ENCODE data around the gene IL15RA. TPM values are rescaled to one million over a fixed set of nuclear protein-coding genes. Genes with fewer than 3 reads are reported as not detected.

The IL15RA gene
- total RNA-seq, 3 donors from 2014 or later (not counting 1 experiment from before 2014, with no cell fraction given), result 10.7 to 11.8 (median 11.3) TPM

- H3K27ac ChIP-seq (ENCODE audit: low read length), result no peak overlapping the region
- Mint-ChIP-seq H3K27me3 (ENCODE audit: low read depth in 2 of 2) (no peaks in the 10 kb centered on the region), H3K27ac (no peak overlapping the region), H3K4me1 (no peaks in the 10 kb centered on the region), H3K36me3 (peaks cover 32% of the 10 kb centered on the region), H3K9me3 (no peaks in the 10 kb centered on the region), H3K4me3 (no peak overlapping the region)
- no peak overlapping the region for H3K4me3 ChIP-seq (ENCODE audit: low read length)
- ATAC-seq (no peak), DNase-seq (no peak)
- intact Hi-C loops (cut with micrococcal nuclease), result no loop called here
- no peak for TF ChIP-seq CTCF (IDR thresholded peaks at IDR 0.05)
- H3K9me3 ChIP-seq (ENCODE audit: control insufficient read depth, insufficient read depth, low read length), result no peaks in the 10 kb centered on the region
- H3K36me3 ChIP-seq (ENCODE audit: control insufficient read depth, insufficient read depth, low read length), result peaks cover 88% of the 10 kb centered on the region
- no peaks in the 10 kb centered on the region for H3K27me3 ChIP-seq (ENCODE audit: control insufficient read depth, insufficient read depth, low read length)
- 98% methylated on average over 13 of the region's 13 CpGs for WGBS (ENCODE audit: insufficient coverage)
- no peaks in the 10 kb centered on the region for H3K4me1 ChIP-seq (ENCODE audit: control insufficient read depth, insufficient read depth, low read length)
Observed at GRCh38 chr10:5917305-5917704, 60.0 kb downstream of the IL15RA start.

- no peaks in the 10 kb centered on the region for H3K27me3 Mint-ChIP-seq (ENCODE audit: low read depth in 2 of 2)
- TF ChIP-seq CTCF (IDR thresholded peaks at IDR 0.05), result no peak
- intact Hi-C loops (cut with micrococcal nuclease), result no loop called here
- no peaks in the 10 kb centered on the region for H3K9me3 ChIP-seq (ENCODE audit: control insufficient read depth, insufficient read depth, low read length)
- H3K36me3 ChIP-seq (ENCODE audit: control insufficient read depth, insufficient read depth, low read length), result peaks cover 89% of the 10 kb centered on the region
- no peak overlapping the region for H3K4me3 ChIP-seq (ENCODE audit: low read length)
- H3K27ac Mint-ChIP-seq, result no peak overlapping the region
- H3K9me3 Mint-ChIP-seq, result no peaks in the 10 kb centered on the region
- H3K36me3 Mint-ChIP-seq, result peaks cover 20% of the 10 kb centered on the region
- H3K4me3 Mint-ChIP-seq, result no peak overlapping the region
- 96% methylated on average over 14 of the region's 14 CpGs for WGBS (ENCODE audit: insufficient coverage)
- no peak overlapping the region for H3K27ac ChIP-seq (ENCODE audit: low read length)
- ATAC-seq (no peak), DNase-seq (no peak)
- H3K4me1 ChIP-seq (ENCODE audit: control insufficient read depth, insufficient read depth, low read length), result no peaks in the 10 kb centered on the region
- H3K4me1 Mint-ChIP-seq, result no peaks in the 10 kb centered on the region
- H3K27me3 ChIP-seq (ENCODE audit: control insufficient read depth, insufficient read depth, low read length), result no peaks in the 10 kb centered on the region
Observed at GRCh38 chr10:5915451-5915850, 61.9 kb downstream of the IL15RA start.

- no peaks in the 10 kb centered on the region for H3K4me1 ChIP-seq (ENCODE audit: control insufficient read depth, insufficient read depth, low read length)
- H3K9me3 ChIP-seq (ENCODE audit: control insufficient read depth, insufficient read depth, low read length), result no peaks in the 10 kb centered on the region
- H3K36me3 Mint-ChIP-seq, result peaks cover 15% of the 10 kb centered on the region
- no peaks in the 10 kb centered on the region for H3K4me1 Mint-ChIP-seq
- no peak for DNase-seq
- ATAC-seq, result no peak
- no peaks in the 10 kb centered on the region for H3K9me3 Mint-ChIP-seq
- H3K27me3 ChIP-seq (ENCODE audit: control insufficient read depth, insufficient read depth, low read length), result no peaks in the 10 kb centered on the region
- no peak overlapping the region for H3K4me3 ChIP-seq (ENCODE audit: low read length)
- H3K27me3 Mint-ChIP-seq (ENCODE audit: low read depth in 2 of 2), result no peaks in the 10 kb centered on the region
- peaks cover 93% of the 10 kb centered on the region for H3K36me3 ChIP-seq (ENCODE audit: control insufficient read depth, insufficient read depth, low read length)
- H3K4me3 Mint-ChIP-seq, result no peak overlapping the region
- intact Hi-C loops (cut with micrococcal nuclease), result no loop called here
- no peak for TF ChIP-seq CTCF (IDR thresholded peaks at IDR 0.05)
- no peak overlapping the region for H3K27ac ChIP-seq (ENCODE audit: low read length)
- H3K27ac Mint-ChIP-seq, result no peak overlapping the region
- 100% methylated on average over 3 of the region's 4 CpGs for WGBS (ENCODE audit: insufficient coverage)
Observed at GRCh38 chr10:5913736-5914135, 63.6 kb downstream of the IL15RA start.

- no peaks in the 10 kb centered on the region for H3K9me3 Mint-ChIP-seq
- intact Hi-C loops (cut with micrococcal nuclease), result no loop called here
- Histone ChIP-seq H3K27ac (ENCODE audit: low read length) (no peak overlapping the region), H3K27me3 (ENCODE audit: control insufficient read depth, insufficient read depth, low read length) (no peaks in the 10 kb centered on the region), H3K4me3 (ENCODE audit: low read length) (no peak overlapping the region), H3K36me3 (ENCODE audit: control insufficient read depth, insufficient read depth, low read length) (peaks cover 84% of the 10 kb centered on the region), H3K9me3 (ENCODE audit: control insufficient read depth, insufficient read depth, low read length) (no peaks in the 10 kb centered on the region), H3K4me1 (ENCODE audit: control insufficient read depth, insufficient read depth, low read length) (no peaks in the 10 kb centered on the region)
- H3K27me3 Mint-ChIP-seq (ENCODE audit: low read depth in 2 of 2), result no peaks in the 10 kb centered on the region
- no peak for ATAC-seq
- DNase-seq, result no peak
- WGBS (ENCODE audit: insufficient coverage), result 98% methylated on average over 4 of the region's 4 CpGs
- H3K36me3 Mint-ChIP-seq, result peaks cover 15% of the 10 kb centered on the region
- no peak for TF ChIP-seq CTCF (IDR thresholded peaks at IDR 0.05)
- no peak overlapping the region for H3K27ac Mint-ChIP-seq
- H3K4me1 Mint-ChIP-seq, result peaks cover 4 to 10% of the 10 kb centered on the region in 2 donors
- no peak overlapping the region for H3K4me3 Mint-ChIP-seq
Observed at GRCh38 chr10:5911670-5912069, 65.7 kb downstream of the IL15RA start.

All from natural killer cell (primary cell).